GM10248 (cell line): ENCODE data around the gene RHOH.

ENCODE experiments used
- CTCF ChIA-PET: fragments of 300-600 bp; sonication (Branson Sonifier 250); formaldehyde crosslinking; extraction: SDS; loops from one replicate; lab custom pipeline; 2021; ENCODE audit warnings: antibody characterized with exemption; lab: Yijun Ruan, JAX
- POLR2A ChIA-PET: fragments of 350-650 bp; sonication (Branson Sonifier 250); formaldehyde crosslinking; extraction: SDS; loops from one replicate; lab custom pipeline; 2020; ENCODE audit warnings: antibody characterized with exemption; lab: Yijun Ruan, JAX
- DNase-seq: peaks from one replicate; pipeline ENCODE4 v3.0.0; 2012; ENCODE audit errors: extremely low spot score
- CTCF ChIP-seq: IDR thresholded peaks from 2 replicates; pipeline ENCODE4 v1.5.1; 2012; ENCODE audit warnings: mild to moderate bottlenecking, low read depth; ENCODE audit errors: extremely low read depth, missing control alignments, control extremely low read depth

RHOH gene

GRCh38 chr4:40243386-40243948 is 46.6 kb downstream of the RHOH start:
- ChIA-PET CTCF (no interaction called here), POLR2A (no interaction called here)
- no peak for DNase-seq
- no peak for TF ChIP-seq CTCF

GRCh38 chr4:40244606-40245005 is 47.8 kb downstream of the RHOH start:
- ChIA-PET CTCF (no interaction called here), POLR2A (no interaction called here)
- no peak for DNase-seq
- TF ChIP-seq CTCF, result no peak

GRCh38 chr4:40245550-40245949 is 48.7 kb downstream of the RHOH start:
- POLR2A ChIA-PET, result no interaction called here
- DNase-seq, result no peak
- CTCF ChIA-PET, result interaction anchor here (0.9 kb wide), 1 partner anchor 13 kb away, joined by 3 read pairs; no protein-coding TSS in a partner anchor
- TF ChIP-seq CTCF, result no peak

GRCh38 chr4:40246011-40246900 is 49.4 kb downstream of the RHOH start:
- no peak for DNase-seq
- ChIA-PET POLR2A (no interaction called here), CTCF (interaction anchor here (0.9 kb wide), 1 partner anchor 13 kb away, joined by 3 read pairs; no protein-coding TSS in a partner anchor)
- TF ChIP-seq CTCF, result no peak

- CTCF ChIA-PET, result interaction anchor here (1.3 kb wide), 1 partner anchor 12 kb away, joined by 3 read pairs; no protein-coding TSS in a partner anchor
- no peak for TF ChIP-seq CTCF
- POLR2A ChIA-PET, result interaction anchor here (0.5 kb wide), 1 partner anchor 65 kb away, joined by 4 read pairs; no protein-coding TSS in a partner anchor
- no peak for DNase-seq
Observed at GRCh38 chr4:40246938-40247337, 50.1 kb downstream of the RHOH start.

GRCh38 chr4:40247350-40247749 is 50.5 kb downstream of the RHOH start:
- ChIA-PET POLR2A (interaction anchor here (0.5 kb wide), 1 partner anchor 64 kb away, joined by 4 read pairs; no protein-coding TSS in a partner anchor), CTCF (interaction anchor here (1.3 kb wide), 1 partner anchor 12 kb away, joined by 3 read pairs; no protein-coding TSS in a partner anchor)
- TF ChIP-seq CTCF, result no peak
- DNase-seq, result no peak
